ENCODE measurements around the gene ACSS2.

Gene ACSS2

DNA sequence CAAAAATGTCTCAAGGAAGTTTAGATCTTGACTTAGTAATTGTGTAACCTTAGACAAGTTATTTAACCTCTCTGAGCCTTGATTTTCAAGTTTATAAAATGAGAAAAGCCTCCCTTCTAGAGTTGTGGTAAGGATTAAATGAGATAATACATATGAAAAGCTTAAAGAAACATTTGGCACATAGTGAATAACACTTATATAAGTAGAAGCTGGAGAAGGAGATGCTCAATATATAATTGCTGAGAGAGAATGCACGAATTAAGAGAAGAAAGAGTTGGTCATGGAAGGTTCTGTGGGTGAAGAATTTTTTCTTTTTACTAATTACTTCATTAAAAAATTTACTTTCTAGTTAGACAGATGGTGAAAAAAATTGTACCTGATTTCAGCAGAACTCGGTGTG, 5.3 kb downstream of the ACSS2 start:
- H3K4me3 ChIP-seq (ENCODE audit: low read depth, low read length), result no peak overlapping the region
- no peak for DNase-seq (ENCODE audit: low read depth)
- in situ Hi-C loops (cut with HindIII; ENCODE audit: low sequenced_read_pairs), result no loop called here
- TF ChIP-seq, protein P1, sequence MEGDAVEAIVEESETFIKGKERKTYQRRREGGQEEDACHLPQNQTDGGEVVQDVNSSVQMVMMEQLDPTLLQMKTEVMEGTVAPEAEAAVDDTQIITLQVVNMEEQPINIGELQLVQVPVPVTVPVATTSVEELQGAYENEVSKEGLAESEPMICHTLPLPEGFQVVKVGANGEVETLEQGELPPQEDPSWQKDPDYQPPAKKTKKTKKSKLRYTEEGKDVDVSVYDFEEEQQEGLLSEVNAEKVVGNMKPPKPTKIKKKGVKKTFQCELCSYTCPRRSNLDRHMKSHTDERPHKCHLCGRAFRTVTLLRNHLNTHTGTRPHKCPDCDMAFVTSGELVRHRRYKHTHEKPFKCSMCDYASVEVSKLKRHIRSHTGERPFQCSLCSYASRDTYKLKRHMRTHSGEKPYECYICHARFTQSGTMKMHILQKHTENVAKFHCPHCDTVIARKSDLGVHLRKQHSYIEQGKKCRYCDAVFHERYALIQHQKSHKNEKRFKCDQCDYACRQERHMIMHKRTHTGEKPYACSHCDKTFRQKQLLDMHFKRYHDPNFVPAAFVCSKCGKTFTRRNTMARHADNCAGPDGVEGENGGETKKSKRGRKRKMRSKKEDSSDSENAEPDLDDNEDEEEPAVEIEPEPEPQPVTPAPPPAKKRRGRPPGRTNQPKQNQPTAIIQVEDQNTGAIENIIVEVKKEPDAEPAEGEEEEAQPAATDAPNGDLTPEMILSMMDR (IDR thresholded peaks at IDR 0.05; ENCODE audit: low read depth, low read length, missing control alignments), result no peak

DNA sequence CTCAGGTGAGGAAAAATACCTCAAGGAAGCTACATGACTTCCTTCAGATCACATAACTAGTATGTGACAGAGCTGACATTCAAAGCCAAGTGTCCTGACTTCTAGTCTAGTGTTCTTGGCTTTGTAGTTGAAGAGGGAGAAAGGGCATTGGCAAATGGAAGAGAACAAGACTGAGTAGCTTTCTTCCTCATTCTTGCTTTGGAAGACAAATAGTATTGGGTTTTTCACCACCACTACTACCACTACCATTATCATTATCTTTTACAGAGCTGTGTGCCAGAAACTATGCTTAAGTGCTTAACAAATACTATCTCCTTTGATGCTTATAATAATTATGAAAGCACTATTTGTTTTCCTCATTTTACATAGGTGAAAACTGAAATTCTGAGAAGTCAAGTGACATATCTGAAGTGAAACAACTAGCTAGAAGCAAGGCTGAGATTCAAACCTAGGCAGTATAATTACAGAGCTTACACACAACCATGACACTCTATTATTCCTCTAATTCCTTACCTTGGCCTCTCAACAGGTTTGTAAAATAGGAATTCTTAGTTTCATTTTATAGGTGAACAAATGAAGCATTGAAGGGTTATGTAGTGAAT, 6.8 kb downstream of the ACSS2 start:
- in situ Hi-C loops (cut with HindIII; ENCODE audit: low sequenced_read_pairs), result no loop called here
- TF ChIP-seq, protein P1 (IDR thresholded peaks at IDR 0.05; ENCODE audit: low read depth, low read length, missing control alignments), result no peak
- H3K4me3 ChIP-seq (ENCODE audit: low read depth, low read length), result no peak overlapping the region
- no peak for DNase-seq (ENCODE audit: low read depth)

GRCh38 chr20:34883809-34884208, 7.4 kb downstream of the ACSS2 start:
- in situ Hi-C loops (cut with HindIII; ENCODE audit: low sequenced_read_pairs), result no loop called here
- no peak overlapping the region for H3K4me3 ChIP-seq (ENCODE audit: low read depth, low read length)
- TF ChIP-seq, protein P1 (IDR thresholded peaks at IDR 0.05; ENCODE audit: low read depth, low read length, missing control alignments), result no peak
- no peak for DNase-seq (ENCODE audit: low read depth)

DNA sequence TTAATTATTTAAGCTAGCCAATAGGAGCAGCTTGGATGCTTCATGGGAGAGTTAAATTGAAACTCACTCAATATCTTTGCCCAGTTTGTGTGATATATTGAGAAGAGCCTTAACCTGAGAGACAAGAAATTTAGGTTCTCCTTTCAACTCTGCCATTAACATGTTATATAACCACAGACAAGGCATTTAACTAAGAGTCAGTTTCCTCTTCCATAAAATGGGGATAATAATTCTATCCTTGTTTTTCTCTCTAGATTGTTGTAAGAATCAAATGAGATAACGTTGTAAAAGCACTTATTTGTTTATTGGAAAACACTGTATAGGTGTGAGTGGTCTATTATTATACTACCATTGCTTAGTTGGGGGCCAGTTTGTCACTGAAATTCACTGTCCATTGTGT, 7.8 kb downstream of the ACSS2 start:
- no peak overlapping the region for H3K4me3 ChIP-seq (ENCODE audit: low read depth, low read length)
- in situ Hi-C loops (cut with HindIII; ENCODE audit: low sequenced_read_pairs), result no loop called here
- TF ChIP-seq, protein P1 (IDR thresholded peaks at IDR 0.05; ENCODE audit: low read depth, low read length, missing control alignments), result no peak
- no peak for DNase-seq (ENCODE audit: low read depth)

- in situ Hi-C loops (cut with HindIII; ENCODE audit: low sequenced_read_pairs), result no loop called here
- TF ChIP-seq, protein P1 (IDR thresholded peaks at IDR 0.05; ENCODE audit: low read depth, low read length, missing control alignments), result no peak
- DNase-seq (ENCODE audit: low read depth), result no peak
- H3K4me3 ChIP-seq (ENCODE audit: low read depth, low read length), result no peak overlapping the region
These were observed 9.7 kb downstream of the ACSS2 start for GRCh38 chr20:34886122-34886521.

GRCh38 chr20:34887023-34887422, 10.6 kb downstream of the ACSS2 start:
- DNase-seq (ENCODE audit: low read depth), result no peak
- TF ChIP-seq, protein P1 (IDR thresholded peaks at IDR 0.05; ENCODE audit: low read depth, low read length, missing control alignments), result no peak
- in situ Hi-C loops (cut with HindIII; ENCODE audit: low sequenced_read_pairs), result no loop called here
- no peak overlapping the region for H3K4me3 ChIP-seq (ENCODE audit: low read depth, low read length)
